HG03039 (cell line): Measurements from ENCODE around the gene FABP1.

Experiments
- ATAC-seq: cut with Tn5 transposase; IDR thresholded peaks from one replicate; pipeline ENCODE4 v1.9.1; 2021; ENCODE audit warnings: mild to moderate bottlenecking, moderate library complexity; ENCODE audit not compliant: unreplicated experiment

Gene FABP1

GRCh38 chr2:88116669-88117432 lies 11.0 kb downstream of the FABP1 start:
- ATAC-seq, result no peak

GRCh38 chr2:88115825-88116518 lies 11.9 kb downstream of the FABP1 start:
- ATAC-seq, result no peak

GRCh38 chr2:88114889-88115288 lies 13.0 kb downstream of the FABP1 start:
- ATAC-seq, result no peak

GRCh38 chr2:88113069-88113468 lies 14.8 kb downstream of the FABP1 start:
- ATAC-seq, result no peak

GRCh38 chr2:88110830-88111229 lies 17.0 kb downstream of the FABP1 start:
- no peak for ATAC-seq

GRCh38 chr2:88108796-88109195 lies 19.1 kb downstream of the FABP1 start:
- ATAC-seq, result no peak

GRCh38 chr2:88100489-88100858 lies 27.4 kb downstream of the FABP1 start:
- ATAC-seq, result no peak

GRCh38 chr2:88099798-88100488 lies 27.9 kb downstream of the FABP1 start:
- ATAC-seq, result no peak

GRCh38 chr2:88098558-88098900 lies 29.3 kb downstream of the FABP1 start:
- ATAC-seq, result no peak

GRCh38 chr2:88097891-88098557 lies 29.8 kb downstream of the FABP1 start:
- no peak for ATAC-seq

GRCh38 chr2:88097192-88097591 lies 30.7 kb downstream of the FABP1 start:
- ATAC-seq, result no peak

GRCh38 chr2:88096708-88097107 lies 31.2 kb downstream of the FABP1 start:
- ATAC-seq, result no peak

- no peak for ATAC-seq
These were observed 32.8 kb downstream of the FABP1 start for GRCh38 chr2:88095022-88095421.

GRCh38 chr2:88092773-88093172 lies 35.1 kb downstream of the FABP1 start:
- ATAC-seq, result no peak

- ATAC-seq, result no peak
These were observed 35.9 kb downstream of the FABP1 start for GRCh38 chr2:88091943-88092342.

- ATAC-seq, result no peak
These were observed 37.2 kb downstream of the FABP1 start for GRCh38 chr2:88090446-88091283.

GRCh38 chr2:88088999-88089398 lies 38.9 kb downstream of the FABP1 start:
- ATAC-seq, result no peak

GRCh38 chr2:88087763-88088162 lies 40.1 kb downstream of the FABP1 start:
- ATAC-seq, result no peak

- no peak for ATAC-seq
These were observed 40.8 kb downstream of the FABP1 start for GRCh38 chr2:88087073-88087472.

- ATAC-seq, result no peak
These were observed 41.5 kb downstream of the FABP1 start for GRCh38 chr2:88086401-88086800.

- ATAC-seq, result no peak
These were observed 42.3 kb downstream of the FABP1 start for GRCh38 chr2:88085602-88086001.
